Loucy (cell line): ENCODE data around the gene CNNM1.

ENCODE experiments used
- H2AFZ ChIP-seq: fragments of 200-600 bp; sonication (generic); 2 replicates; pipeline ENCODE4 v1.6.0; 2016; ENCODE audit warnings: antibody characterized with exemption, mild to moderate bottlenecking, low read length, moderate library complexity
- H3F3A ChIP-seq: fragments of 200-600 bp; 2 replicates; pipeline ENCODE4 v1.6.0; 2016; ENCODE audit warnings: antibody characterized with exemption, low read depth, mild to moderate bottlenecking
- H3K27me3 ChIP-seq: fragments of 200-600 bp; sonication (generic); 2 replicates; pipeline ENCODE4 v1.6.1; 2014; ENCODE audit warnings: low read length, mild to moderate bottlenecking; ENCODE audit not compliant: insufficient read depth, poor library complexity, severe bottlenecking
- H3K36me3 ChIP-seq: fragments of 200-600 bp; sonication (generic); 2 replicates; pipeline ENCODE4 v1.6.1; 2016; ENCODE audit warnings: low read length; ENCODE audit not compliant: insufficient read depth
- H3K4me1 ChIP-seq: fragments of 200-600 bp; sonication (generic); 2 replicates; pipeline ENCODE4 v1.5.1; 2014; ENCODE audit warnings: low read length, mild to moderate bottlenecking; ENCODE audit not compliant: insufficient read depth, poor library complexity, severe bottlenecking
- H3K4me2 ChIP-seq: fragments of 200-600 bp; sonication (generic); 2 replicates; pipeline ENCODE4 v1.6.0; 2014; ENCODE audit warnings: antibody characterized with exemption, low read length, low read depth, mild to moderate bottlenecking; ENCODE audit not compliant: poor library complexity, severe bottlenecking
- H3K4me3 ChIP-seq: fragments of 200-600 bp; sonication (generic); 2 replicates; pipeline ENCODE4 v1.5.1; 2014; ENCODE audit warnings: low read length, mild to moderate bottlenecking, mixed read lengths; ENCODE audit not compliant: poor library complexity, severe bottlenecking
- H3K79me2 ChIP-seq: fragments of 200-600 bp; sonication (generic); 2 replicates; pipeline ENCODE4 v1.6.1; 2014; ENCODE audit warnings: low read length; ENCODE audit not compliant: insufficient read depth
- H3K9ac ChIP-seq: fragments of 200-600 bp; sonication (generic); 2 replicates; pipeline ENCODE4 v1.6.0; 2014; ENCODE audit warnings: mild to moderate bottlenecking, low read depth, low read length, moderate library complexity; ENCODE audit not compliant: poor library complexity, severe bottlenecking
- H3K9me2 ChIP-seq: fragments of 200-600 bp; sonication (generic); replicated peaks from 2 replicates; pipeline ENCODE4 v1.6.1; 2016; ENCODE audit warnings: low read depth, low read length, mixed read lengths
- H3K9me3 ChIP-seq: fragments of 200-600 bp; sonication (generic); 2 replicates; pipeline ENCODE4 v1.6.1; 2014; ENCODE audit warnings: mild to moderate bottlenecking, antibody characterized with exemption, low read length, low read depth; ENCODE audit not compliant: insufficient read depth
- H4K20me1 ChIP-seq: fragments of 200-600 bp; sonication (generic); 2 replicates; pipeline ENCODE4 v1.6.0; 2014; ENCODE audit warnings: antibody characterized with exemption, low read length, mild to moderate bottlenecking; ENCODE audit not compliant: insufficient read depth, poor library complexity, severe bottlenecking
- EZH2phosphoT487 ChIP-seq: fragments of 200-600 bp; IDR thresholded peaks from 2 replicates; pipeline ENCODE4 v1.6.1; 2018; ENCODE audit warnings: antibody characterized with exemption, mild to moderate bottlenecking, moderate library complexity, borderline replicate concordance
- TF ChIP-seq, protein P1 (sequence below): fragments of 200-600 bp; sonication (generic); conservative IDR thresholded peaks from 2 replicates; pipeline ENCODE4 v1.5.1; 2014; ENCODE audit warnings: mild to moderate bottlenecking, antibody characterized with exemption, low read length

The CNNM1 gene

GRCh38 chr10:99418910-99419624 is 89.9 kb downstream of the CNNM1 start:
- Histone ChIP-seq H4K20me1 (no peaks in the 10 kb centered on the region), H3K4me3 (no peak overlapping the region), H3K9ac (no peak overlapping the region), H3K27me3 (no peaks in the 10 kb centered on the region), H3K9me3 (no peaks in the 10 kb centered on the region), H3K36me3 (peaks cover 23% of the 10 kb centered on the region; the same call in 1 of the 2 replicates), H2AFZ (no peak overlapping the region), H3K9me2 (no peaks in the 10 kb centered on the region), H3K4me2 (no peak overlapping the region), H3K4me1 (no peaks in the 10 kb centered on the region), H3K79me2 (peaks cover 4% of the 10 kb centered on the region; the same call in 1 of the 2 replicates), H3F3A (no peaks in the 10 kb centered on the region)
- no peak for TF ChIP-seq EZH2phosphoT487
- TF ChIP-seq, protein P1, sequence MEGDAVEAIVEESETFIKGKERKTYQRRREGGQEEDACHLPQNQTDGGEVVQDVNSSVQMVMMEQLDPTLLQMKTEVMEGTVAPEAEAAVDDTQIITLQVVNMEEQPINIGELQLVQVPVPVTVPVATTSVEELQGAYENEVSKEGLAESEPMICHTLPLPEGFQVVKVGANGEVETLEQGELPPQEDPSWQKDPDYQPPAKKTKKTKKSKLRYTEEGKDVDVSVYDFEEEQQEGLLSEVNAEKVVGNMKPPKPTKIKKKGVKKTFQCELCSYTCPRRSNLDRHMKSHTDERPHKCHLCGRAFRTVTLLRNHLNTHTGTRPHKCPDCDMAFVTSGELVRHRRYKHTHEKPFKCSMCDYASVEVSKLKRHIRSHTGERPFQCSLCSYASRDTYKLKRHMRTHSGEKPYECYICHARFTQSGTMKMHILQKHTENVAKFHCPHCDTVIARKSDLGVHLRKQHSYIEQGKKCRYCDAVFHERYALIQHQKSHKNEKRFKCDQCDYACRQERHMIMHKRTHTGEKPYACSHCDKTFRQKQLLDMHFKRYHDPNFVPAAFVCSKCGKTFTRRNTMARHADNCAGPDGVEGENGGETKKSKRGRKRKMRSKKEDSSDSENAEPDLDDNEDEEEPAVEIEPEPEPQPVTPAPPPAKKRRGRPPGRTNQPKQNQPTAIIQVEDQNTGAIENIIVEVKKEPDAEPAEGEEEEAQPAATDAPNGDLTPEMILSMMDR: no peak

- peaks cover 4% of the 10 kb centered on the region; the same call in 1 of the 2 replicates for H3K79me2 ChIP-seq
- no peaks in the 10 kb centered on the region for H4K20me1 ChIP-seq
- peaks cover 23% of the 10 kb centered on the region; the same call in 1 of the 2 replicates for H3K36me3 ChIP-seq
- H3K4me3 ChIP-seq: no peak overlapping the region
- TF ChIP-seq, protein P1: no peak
- no peak for TF ChIP-seq EZH2phosphoT487
- no peak overlapping the region for H3K9ac ChIP-seq
- H3K9me2 ChIP-seq: no peaks in the 10 kb centered on the region
- H2AFZ ChIP-seq: no peak overlapping the region
- no peak overlapping the region for H3K4me2 ChIP-seq
- H3K9me3 ChIP-seq: no peaks in the 10 kb centered on the region
- no peaks in the 10 kb centered on the region for H3K27me3 ChIP-seq
- H3K4me1 ChIP-seq: no peaks in the 10 kb centered on the region
- H3F3A ChIP-seq: no peaks in the 10 kb centered on the region
Measured at GRCh38 chr10:99419688-99420087, 90.5 kb downstream of the CNNM1 start.

DNA sequence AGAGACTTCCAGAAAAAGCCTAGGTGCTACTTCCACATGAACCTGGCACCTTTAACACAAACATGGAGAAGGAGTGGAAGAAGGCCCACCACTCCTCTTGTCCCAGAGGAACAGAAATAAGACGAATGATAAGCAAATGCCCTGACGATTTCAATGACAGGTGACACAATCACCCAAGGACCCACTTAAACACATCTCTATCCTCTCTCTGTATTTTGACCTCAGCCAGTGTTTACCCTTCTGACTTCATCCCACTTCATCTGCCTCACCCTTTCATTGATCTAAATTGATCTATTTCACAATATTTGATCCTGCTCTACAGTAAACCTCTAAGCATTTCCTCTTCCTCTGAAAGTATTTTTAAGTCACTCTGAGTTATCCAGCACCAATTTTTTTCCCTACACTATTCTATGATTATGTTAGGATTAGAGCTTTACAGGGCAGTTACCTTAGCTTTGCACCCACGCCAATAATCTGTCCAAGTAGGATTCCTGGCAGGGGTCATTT is 92.1 kb downstream of the CNNM1 start:
- H3K4me2 ChIP-seq: no peak overlapping the region
- no peaks in the 10 kb centered on the region for H4K20me1 ChIP-seq
- no peaks in the 10 kb centered on the region for H3K27me3 ChIP-seq
- no peak overlapping the region for H2AFZ ChIP-seq
- no peak overlapping the region for H3K4me3 ChIP-seq
- H3K79me2 ChIP-seq: peaks cover 4% of the 10 kb centered on the region; the same call in 1 of the 2 replicates
- H3K9ac ChIP-seq: no peak overlapping the region
- H3K9me3 ChIP-seq: no peaks in the 10 kb centered on the region
- peaks cover 23% of the 10 kb centered on the region; the same call in 1 of the 2 replicates for H3K36me3 ChIP-seq
- TF ChIP-seq EZH2phosphoT487: no peak
- TF ChIP-seq, protein P1: no peak
- H3F3A ChIP-seq: no peaks in the 10 kb centered on the region
- no peaks in the 10 kb centered on the region for H3K9me2 ChIP-seq
- no peaks in the 10 kb centered on the region for H3K4me1 ChIP-seq
